IMR-90 (cell line): ENCODE data around the gene CACNB3. TPM values are rescaled to one million over a fixed set of nuclear protein-coding genes. Genes with fewer than 3 reads are reported as not detected.

Experiments used
- ATAC-seq: fragments of 200-7000 bp; cut with Tn5 transposase; 2 replicates; pipeline ENCODE4 v1.9.1; 2020; ENCODE audit warnings: low read depth, mild to moderate bottlenecking, moderate library complexity
- BruUV-seq: library from RNA; stranded (reverse); fragments of 400-500 nt; replicated peaks from 2 replicates; lab custom pipeline; 2021; lab: Mats Ljungman, UMichigan
- CTCF ChIA-PET: fragments of 300-600 bp; formaldehyde crosslinking; extraction: SDS; loops from one replicate; lab custom pipeline; 2021; ENCODE audit warnings: antibody characterized with exemption; lab: Yijun Ruan, JAX
- POLR2A ChIA-PET: fragments of 300-600 bp; sonication (Branson Sonifier 250); formaldehyde crosslinking; loops from one replicate; lab custom pipeline; 2022; ENCODE audit warnings: antibody characterized with exemption; ENCODE audit not compliant: unreplicated experiment; lab: Charles Lee
- DNase-seq: peaks from one replicate; pipeline ENCODE4 v3.0.0; 2013
- H2AFZ ChIP-seq: replicated peaks from 2 replicates; pipeline ENCODE3; 2013; ENCODE audit warnings: low read length, mild to moderate bottlenecking; ENCODE audit not compliant: poor library complexity
- H2AK5ac ChIP-seq: 2 replicates; pipeline ENCODE4 v1.6.1; 2013; ENCODE audit warnings: low read depth, low read length, inconsistent platforms
- H2AK9ac ChIP-seq: replicated peaks from 2 replicates; pipeline ENCODE3; 2013; ENCODE audit warnings: mild to moderate bottlenecking, low read depth, low read length, moderate library complexity; ENCODE audit not compliant: poor library complexity
- H2BK120ac ChIP-seq: 2 replicates; pipeline ENCODE4 v1.6.1; 2013; ENCODE audit warnings: low read depth, low read length, inconsistent platforms
- H2BK15ac ChIP-seq: 3 replicates; pipeline ENCODE4 v1.6.1; 2013; ENCODE audit warnings: low read depth, low read length, inconsistent platforms
- H2BK20ac ChIP-seq: 2 replicates; pipeline ENCODE4 v1.6.1; 2013; ENCODE audit warnings: low read depth, mild to moderate bottlenecking, inconsistent platforms, low read length, moderate library complexity
- H2BK5ac ChIP-seq: 2 replicates; pipeline ENCODE4 v1.6.1; 2013; ENCODE audit warnings: mild to moderate bottlenecking, low read depth, low read length, inconsistent platforms; ENCODE audit not compliant: poor library complexity, severe bottlenecking
- H3K14ac ChIP-seq: replicated peaks from 2 replicates; pipeline ENCODE4 v1.6.1; 2013; ENCODE audit warnings: low read depth, low read length, inconsistent platforms
- H3K18ac ChIP-seq: 2 replicates; pipeline ENCODE4 v1.6.1; 2013; ENCODE audit warnings: low read depth, low read length, control low read depth
- H3K23ac ChIP-seq: 2 replicates; pipeline ENCODE4 v1.6.1; 2013; ENCODE audit warnings: low read depth, low read length, inconsistent platforms
- H3K27ac ChIP-seq: 2 replicates; pipeline ENCODE4 v1.5.1; 2013; ENCODE audit warnings: mild to moderate bottlenecking, control low read depth, low read length; ENCODE audit not compliant: insufficient read depth
- H3K27me3 ChIP-seq: 2 replicates; pipeline ENCODE4 v1.6.1; 2013; ENCODE audit warnings: low read length; ENCODE audit not compliant: control insufficient read depth, insufficient read depth
- H3K36me3 ChIP-seq: 2 replicates; pipeline ENCODE4 v1.6.1; 2013; ENCODE audit warnings: low read length, mixed read lengths; ENCODE audit not compliant: control insufficient read depth, insufficient read depth
- H3K4ac ChIP-seq: 2 replicates; pipeline ENCODE4 v1.6.1; 2013; ENCODE audit warnings: low read depth, low read length, inconsistent platforms
- H3K4me1 ChIP-seq: 2 replicates; pipeline ENCODE4 v1.6.1; 2013; ENCODE audit warnings: low read length, mixed read lengths; ENCODE audit not compliant: control insufficient read depth, insufficient read depth
- H3K4me2 ChIP-seq: 2 replicates; pipeline ENCODE4 v1.6.1; 2013; ENCODE audit warnings: low read depth, mild to moderate bottlenecking, control low read depth, low read length, moderate library complexity
- H3K4me3 ChIP-seq: 2 replicates; pipeline ENCODE4 v1.5.1; 2013; ENCODE audit warnings: low read depth, mild to moderate bottlenecking, control low read depth, low read length, moderate library complexity; ENCODE audit not compliant: insufficient read depth
- H3K56ac ChIP-seq: 2 replicates; pipeline ENCODE4 v1.6.1; 2013; ENCODE audit warnings: low read length, inconsistent platforms; ENCODE audit not compliant: insufficient read depth; ENCODE audit errors: extremely low read depth
- H3K79me1 ChIP-seq, 2 experiments: 2 replicates each; pipeline ENCODE4 v1.6.1; 2013; ENCODE audit warnings: low read length in 2 of 2, inconsistent platforms in 1 of 2, low read depth in 1 of 2
- H3K9ac ChIP-seq: 2 replicates; pipeline ENCODE4 v1.6.1; 2013; ENCODE audit warnings: low read depth, low read length, control low read depth
- H3K9me1 ChIP-seq: 2 replicates; pipeline ENCODE4 v1.6.1; 2013; ENCODE audit warnings: low read length, inconsistent platforms; ENCODE audit not compliant: insufficient read depth
- H3K9me3 ChIP-seq: 2 replicates; pipeline ENCODE4 v1.6.1; 2013; ENCODE audit warnings: low read length; ENCODE audit not compliant: control insufficient read depth, insufficient read depth
- H4K20me1 ChIP-seq: 2 replicates; pipeline ENCODE4 v1.6.1; 2013; ENCODE audit warnings: low read length, inconsistent platforms; ENCODE audit not compliant: insufficient read depth
- H4K5ac ChIP-seq: 2 replicates; pipeline ENCODE4 v1.6.1; 2013; ENCODE audit warnings: mild to moderate bottlenecking, low read depth, low read length, control low read depth
- H4K8ac ChIP-seq, 2 experiments: 2 replicates each; pipeline ENCODE4 v1.6.1; 2013; ENCODE audit warnings: low read depth in 2 of 2, low read length in 2 of 2, control low read depth in 1 of 2, inconsistent platforms in 1 of 2
- H4K91ac ChIP-seq: 2 replicates; pipeline ENCODE4 v1.6.1; 2013; ENCODE audit warnings: low read depth, low read length, inconsistent platforms; ENCODE audit not compliant: insufficient read depth
- CEBPB ChIP-seq: IDR thresholded peaks from 2 replicates; pipeline ENCODE4 v1.6.1; 2012; ENCODE audit warnings: low read depth, low read length, improper control_type of control experiment
- MAFK ChIP-seq: IDR thresholded peaks from 2 replicates; pipeline ENCODE4 v1.6.1; 2012; ENCODE audit warnings: low read depth, low read length, improper control_type of control experiment
- WGBS, 2 experiments: methylation state at CpG; one replicate each; pipeline versions ENCODE4 v1.1.5 to v1.1.7; 2013; ENCODE audit warnings: missing lambda C conversion rate in 2 of 2; ENCODE audit not compliant: insufficient read length in 1 of 2; ENCODE audit errors: extremely low coverage in 2 of 2; 5-methylcytosine and 5-hydroxymethylcytosine counted together
- dilution Hi-C: fragments of 300-500 bp; cut with HindIII; formaldehyde crosslinking; loops from one replicate; pipeline ENCODE4 v1.14.3; 2018; ENCODE audit warnings: low sequenced_read_pairs; ENCODE audit not compliant: unreplicated experiment
- in situ Hi-C: fragments of 300-500 bp; cut with MboI; formaldehyde crosslinking; loops from 3 replicates; pipeline ENCODE4 v1.14.3; 2019; ENCODE audit warnings: low sequenced_read_pairs, inconsistent platforms, mixed read lengths
- intact Hi-C: fragments of 100-400 bp; cut with micrococcal nuclease; formaldehyde crosslinking; loops from 2 replicates; pipeline ENCODE4 v1.10.0; 2022
- polyA plus RNA-seq, 3 experiments: library from polyadenylated mRNA; depleted of rRNA; stranded (reverse); fragments of >200 nt; gene quantifications; 2 replicates each; pipeline ENCODE4 v1.2.3, GENCODE V29; 2012; ENCODE audit warnings: low replicate concordance in 1 of 3
- total RNA-seq: library from RNA; depleted of rRNA; stranded (reverse); fragments of >200 nt; gene quantifications from 2 replicates; pipeline ENCODE4 v1.2.3, GENCODE V29; 2012
- TF ChIP-seq, protein P1 (sequence below): conservative IDR thresholded peaks from 2 replicates; pipeline ENCODE4 v1.5.1; 2012; ENCODE audit warnings: mild to moderate bottlenecking, low read depth, low read length, improper control_type of control experiment
- TF ChIP-seq, protein P2 (sequence below): fragments of 150-350 bp; IDR thresholded peaks from 2 replicates; pipeline ENCODE4 v1.6.1; 2017; ENCODE audit warnings: mild to moderate bottlenecking, antibody characterized with exemption, low read length, low read depth
- TF ChIP-seq, protein P3 (sequence below): fragments of 150-350 bp; IDR thresholded peaks from 2 replicates; pipeline ENCODE4 v1.6.1; 2016; ENCODE audit warnings: low read depth, mild to moderate bottlenecking, low read length, moderate library complexity, borderline replicate concordance

The CACNB3 gene
- total and polyA plus RNA-seq, 2 of the 4 experiments (the other 2 are of a cell fraction): 18.1 to 45.1 TPM

DNA sequence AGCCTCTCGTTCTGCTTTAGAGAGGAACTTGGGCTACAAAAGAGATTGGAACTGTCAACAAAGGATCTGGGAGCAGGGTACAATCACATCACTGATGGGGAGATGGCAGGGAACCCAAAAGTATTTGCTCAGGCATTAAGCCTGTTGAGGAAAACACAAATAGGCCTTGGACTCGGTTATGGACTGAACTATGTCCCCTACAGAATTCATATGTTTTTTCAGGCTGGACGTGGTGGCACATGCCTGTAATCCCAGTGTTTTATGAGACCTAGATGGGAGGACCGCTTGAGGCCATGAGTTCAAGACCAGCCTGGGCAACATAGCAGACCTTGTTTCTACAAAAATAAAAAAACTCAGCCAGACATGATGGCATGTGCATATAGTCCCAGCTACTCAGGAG is 19.8 kb downstream of the CACNB3 start:
- dilution Hi-C loops (no loop called here), intact Hi-C loops (no loop called here), in situ Hi-C loops (no loop called here)
- Histone ChIP-seq H3K27me3 (no peaks in the 10 kb centered on the region), H4K8ac (no peak overlapping the region), H2AK9ac (no peak overlapping the region), H3K56ac (no peak overlapping the region), H2BK20ac (no peak overlapping the region), H3K4me3 (no peak overlapping the region), H3K9ac (no peak overlapping the region), H3K9me1 (no peaks in the 10 kb centered on the region), H4K91ac (no peak overlapping the region), H3K4me1 (no peaks in the 10 kb centered on the region), H2BK120ac (no peak overlapping the region), H3K4ac (no peak overlapping the region), H2AFZ (no peak overlapping the region), H2BK15ac (no peak overlapping the region), H3K4me2 (no peak overlapping the region), H3K36me3 (peaks cover 58% of the 10 kb centered on the region), H2BK5ac (no peak overlapping the region), H3K79me1 (peaks cover 0 to 3% of the 10 kb centered on the region in 2 experiments; a peak in 1 of 4 replicates), H4K5ac (no peak overlapping the region), H4K20me1 (no peaks in the 10 kb centered on the region), H3K14ac (no peak overlapping the region), H3K23ac (no peak overlapping the region), H2AK5ac (no peak overlapping the region), H3K18ac (no peak overlapping the region), H3K9me3 (no peaks in the 10 kb centered on the region), H3K27ac (no peak overlapping the region)
- ChIA-PET POLR2A (no interaction called here), CTCF (no interaction called here)
- TF ChIP-seq MAFK (no peak), CEBPB (no peak)
- TF ChIP-seq, protein P1, sequence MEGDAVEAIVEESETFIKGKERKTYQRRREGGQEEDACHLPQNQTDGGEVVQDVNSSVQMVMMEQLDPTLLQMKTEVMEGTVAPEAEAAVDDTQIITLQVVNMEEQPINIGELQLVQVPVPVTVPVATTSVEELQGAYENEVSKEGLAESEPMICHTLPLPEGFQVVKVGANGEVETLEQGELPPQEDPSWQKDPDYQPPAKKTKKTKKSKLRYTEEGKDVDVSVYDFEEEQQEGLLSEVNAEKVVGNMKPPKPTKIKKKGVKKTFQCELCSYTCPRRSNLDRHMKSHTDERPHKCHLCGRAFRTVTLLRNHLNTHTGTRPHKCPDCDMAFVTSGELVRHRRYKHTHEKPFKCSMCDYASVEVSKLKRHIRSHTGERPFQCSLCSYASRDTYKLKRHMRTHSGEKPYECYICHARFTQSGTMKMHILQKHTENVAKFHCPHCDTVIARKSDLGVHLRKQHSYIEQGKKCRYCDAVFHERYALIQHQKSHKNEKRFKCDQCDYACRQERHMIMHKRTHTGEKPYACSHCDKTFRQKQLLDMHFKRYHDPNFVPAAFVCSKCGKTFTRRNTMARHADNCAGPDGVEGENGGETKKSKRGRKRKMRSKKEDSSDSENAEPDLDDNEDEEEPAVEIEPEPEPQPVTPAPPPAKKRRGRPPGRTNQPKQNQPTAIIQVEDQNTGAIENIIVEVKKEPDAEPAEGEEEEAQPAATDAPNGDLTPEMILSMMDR: no peak
- TF ChIP-seq, protein P2, sequence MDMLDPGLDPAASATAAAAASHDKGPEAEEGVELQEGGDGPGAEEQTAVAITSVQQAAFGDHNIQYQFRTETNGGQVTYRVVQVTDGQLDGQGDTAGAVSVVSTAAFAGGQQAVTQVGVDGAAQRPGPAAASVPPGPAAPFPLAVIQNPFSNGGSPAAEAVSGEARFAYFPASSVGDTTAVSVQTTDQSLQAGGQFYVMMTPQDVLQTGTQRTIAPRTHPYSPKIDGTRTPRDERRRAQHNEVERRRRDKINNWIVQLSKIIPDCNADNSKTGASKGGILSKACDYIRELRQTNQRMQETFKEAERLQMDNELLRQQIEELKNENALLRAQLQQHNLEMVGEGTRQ: no peak
- TF ChIP-seq, protein P3, sequence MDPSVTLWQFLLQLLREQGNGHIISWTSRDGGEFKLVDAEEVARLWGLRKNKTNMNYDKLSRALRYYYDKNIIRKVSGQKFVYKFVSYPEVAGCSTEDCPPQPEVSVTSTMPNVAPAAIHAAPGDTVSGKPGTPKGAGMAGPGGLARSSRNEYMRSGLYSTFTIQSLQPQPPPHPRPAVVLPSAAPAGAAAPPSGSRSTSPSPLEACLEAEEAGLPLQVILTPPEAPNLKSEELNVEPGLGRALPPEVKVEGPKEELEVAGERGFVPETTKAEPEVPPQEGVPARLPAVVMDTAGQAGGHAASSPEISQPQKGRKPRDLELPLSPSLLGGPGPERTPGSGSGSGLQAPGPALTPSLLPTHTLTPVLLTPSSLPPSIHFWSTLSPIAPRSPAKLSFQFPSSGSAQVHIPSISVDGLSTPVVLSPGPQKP: no peak
- 100% methylated on average over 1 of the region's 4 CpGs; no CpG with 5 or more reads in 1 of the 2 experiments for WGBS, 2 experiments
- DNase-seq (no peak), ATAC-seq (no peak)
- no TSS peak for BruUV-seq
